ENCODE measurements around the gene RARRES2. TPM values are rescaled to one million over a fixed set of nuclear protein-coding genes. Genes with fewer than 3 reads are reported as not detected.
A peak's percentile ranks its signal among the peaks of the same experiment; 100 is the strongest.

RARRES2 gene
- total RNA-seq, 1 experiment from 2014 or later = not detected

- in situ Hi-C loops (cut with HindIII; ENCODE audit: low pct_unique_long_range_greater_than_20kb, low sequenced_read_pairs) = no loop called here
- DNase-seq (ENCODE audit: low read depth, low spot score) = peak; percentile 88
These were observed 26.9 kb upstream of the RARRES2 start, which contains the start of gene REPIN1 for GRCh38 chr7:150368096-150368883. Gene REPIN1, plus strand, starts transcription at chr7:150368822. Its CDS starts 890 bp downstream, at chr7:150369712.

- in situ Hi-C loops (cut with HindIII; ENCODE audit: low pct_unique_long_range_greater_than_20kb, low sequenced_read_pairs) = no loop called here
These were observed 26.3 kb upstream of the RARRES2 start for GRCh38 chr7:150367677-150368095.

GRCh38 chr7:150365673-150366398 lies 24.4 kb upstream of the RARRES2 start:
- in situ Hi-C loops (cut with HindIII; ENCODE audit: low pct_unique_long_range_greater_than_20kb, low sequenced_read_pairs) = no loop called here
- no peak for DNase-seq (ENCODE audit: low read depth, low spot score)

More at GRCh38 chr7:150367677-150368095, 26.3 kb upstream of the RARRES2 start:
- no peak for DNase-seq (ENCODE audit: low read depth, low spot score)

DNA sequence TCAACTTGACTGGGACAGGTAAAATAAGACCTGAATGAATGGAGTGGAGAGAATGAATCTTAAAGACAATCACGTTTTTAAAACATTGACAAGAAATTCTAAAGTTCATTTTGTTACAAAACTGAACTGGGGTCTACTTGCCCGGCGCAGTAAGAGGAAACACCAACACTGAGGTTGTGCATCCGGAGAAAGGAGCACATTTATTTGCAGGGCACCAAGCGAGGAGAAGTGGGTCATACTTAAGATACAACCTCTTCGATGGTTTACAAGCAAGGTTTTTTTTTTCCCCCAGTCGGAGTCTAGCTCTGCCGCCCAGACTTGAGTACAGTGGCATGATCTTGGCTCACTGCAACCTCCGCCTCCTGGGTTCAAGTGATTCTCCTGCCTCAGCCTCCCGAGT lies 23.8 kb upstream of the RARRES2 start:
- no peak for DNase-seq (ENCODE audit: low read depth, low spot score)
- in situ Hi-C loops (cut with HindIII; ENCODE audit: low pct_unique_long_range_greater_than_20kb, low sequenced_read_pairs) = no loop called here

DNA sequence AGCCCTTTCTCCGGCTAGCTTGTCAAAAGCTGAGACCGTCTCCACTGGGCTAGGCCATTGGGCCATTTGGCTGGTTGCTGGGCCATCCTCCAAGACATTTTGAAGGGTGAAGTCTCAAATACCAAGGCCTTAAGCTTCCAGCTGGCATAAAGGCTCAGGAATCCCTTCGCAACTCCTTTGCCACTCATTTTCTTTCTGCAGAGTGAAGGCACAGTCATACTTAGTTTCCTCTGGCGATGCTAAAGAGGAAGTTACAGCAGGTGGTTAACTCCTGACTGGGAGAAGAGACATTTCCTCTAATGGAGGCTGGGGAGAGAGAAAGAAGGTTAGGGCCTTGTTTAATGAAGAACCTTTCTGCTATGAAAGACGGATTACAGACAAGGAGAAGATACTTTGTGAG lies 22.4 kb upstream of the RARRES2 start:
- DNase-seq (ENCODE audit: low read depth, low spot score) = no peak
- in situ Hi-C loops (cut with HindIII; ENCODE audit: low pct_unique_long_range_greater_than_20kb, low sequenced_read_pairs) = no loop called here

GRCh38 chr7:150363370-150363769 lies 21.9 kb upstream of the RARRES2 start:
- in situ Hi-C loops (cut with HindIII; ENCODE audit: low pct_unique_long_range_greater_than_20kb, low sequenced_read_pairs) = no loop called here
- DNase-seq (ENCODE audit: low read depth, low spot score) = no peak

DNA sequence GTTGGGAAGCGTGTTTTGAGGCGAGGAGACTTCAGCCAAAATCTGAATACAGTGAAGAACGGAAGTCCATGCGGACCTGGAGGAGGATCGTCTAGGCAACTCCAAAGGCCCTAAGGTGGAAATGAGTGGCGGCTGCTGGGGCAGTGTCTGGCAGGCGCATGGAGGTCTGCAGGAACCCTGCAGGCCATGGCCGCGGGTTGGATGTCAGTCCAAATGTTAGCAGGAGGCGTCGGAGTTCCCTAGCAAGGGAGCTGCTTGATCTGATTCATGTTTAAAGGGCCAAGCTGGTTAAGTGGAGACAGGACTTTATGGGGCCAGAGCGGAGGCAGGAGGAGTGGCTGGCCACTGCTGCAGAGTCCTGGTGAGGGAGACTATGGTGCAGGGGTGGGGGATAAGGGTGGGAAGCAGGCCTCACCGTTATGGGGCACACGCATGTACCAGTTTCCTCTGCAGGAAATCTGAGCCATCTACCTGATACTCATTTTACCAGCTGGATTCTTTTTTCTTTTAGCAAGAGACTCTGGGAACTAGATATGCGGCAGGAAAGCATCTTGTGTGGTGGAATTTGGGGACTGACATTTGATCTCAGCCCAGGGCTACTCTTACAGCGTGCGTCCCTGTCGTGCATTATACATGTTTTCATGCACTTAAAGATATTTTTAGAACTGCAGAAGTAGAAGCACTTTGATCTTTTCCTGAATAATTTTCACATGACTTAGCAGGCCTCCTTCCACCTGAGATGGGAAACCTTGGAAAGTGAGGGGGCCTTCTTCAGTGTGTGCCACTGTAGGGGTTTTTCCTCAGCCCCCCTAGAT lies 20.6 kb upstream of the RARRES2 start:
- DNase-seq (ENCODE audit: low read depth, low spot score) = no peak
- in situ Hi-C loops (cut with HindIII; ENCODE audit: low pct_unique_long_range_greater_than_20kb, low sequenced_read_pairs) = no loop called here

GRCh38 chr7:150361402-150361801 lies 20.0 kb upstream of the RARRES2 start:
- in situ Hi-C loops (cut with HindIII; ENCODE audit: low pct_unique_long_range_greater_than_20kb, low sequenced_read_pairs) = no loop called here

DNA sequence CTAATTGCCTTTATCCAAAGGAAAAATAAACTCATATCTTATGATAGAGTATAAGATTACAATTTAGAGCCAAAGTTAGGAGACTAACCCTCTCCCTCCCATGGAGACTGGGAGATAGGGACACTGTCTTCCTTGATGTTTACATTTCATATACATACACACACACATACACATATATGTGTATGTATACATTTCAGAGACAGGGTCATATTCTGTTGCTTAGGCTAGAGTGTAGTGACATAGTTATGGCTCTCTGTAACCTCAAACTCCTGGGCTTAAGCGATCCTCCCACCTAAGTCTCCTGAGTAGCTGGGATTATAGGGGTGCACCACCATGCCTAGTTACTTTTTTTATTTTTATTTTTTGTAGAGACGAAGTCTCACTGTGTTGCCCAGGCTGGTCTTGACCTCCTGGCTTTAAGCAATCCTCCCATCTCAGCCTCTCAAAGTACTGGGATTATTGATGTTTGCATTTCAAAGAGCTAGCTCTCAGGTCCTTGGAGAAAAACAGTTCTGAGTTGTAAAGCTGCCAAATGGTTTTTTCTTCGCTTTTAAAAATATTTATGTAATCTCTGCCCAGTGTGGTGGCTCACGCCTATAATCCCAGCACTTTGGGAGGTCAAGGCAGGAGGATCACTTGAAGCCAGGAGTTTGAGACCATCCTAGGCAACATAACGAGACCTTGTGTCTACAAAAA lies 19.1 kb upstream of the RARRES2 start:
- in situ Hi-C loops (cut with HindIII; ENCODE audit: low pct_unique_long_range_greater_than_20kb, low sequenced_read_pairs) = no loop called here
- DNase-seq (ENCODE audit: low read depth, low spot score) = no peak

More at GRCh38 chr7:150361402-150361801, 20.0 kb upstream of the RARRES2 start:
- no peak for DNase-seq (ENCODE audit: low read depth, low spot score)

DNA sequence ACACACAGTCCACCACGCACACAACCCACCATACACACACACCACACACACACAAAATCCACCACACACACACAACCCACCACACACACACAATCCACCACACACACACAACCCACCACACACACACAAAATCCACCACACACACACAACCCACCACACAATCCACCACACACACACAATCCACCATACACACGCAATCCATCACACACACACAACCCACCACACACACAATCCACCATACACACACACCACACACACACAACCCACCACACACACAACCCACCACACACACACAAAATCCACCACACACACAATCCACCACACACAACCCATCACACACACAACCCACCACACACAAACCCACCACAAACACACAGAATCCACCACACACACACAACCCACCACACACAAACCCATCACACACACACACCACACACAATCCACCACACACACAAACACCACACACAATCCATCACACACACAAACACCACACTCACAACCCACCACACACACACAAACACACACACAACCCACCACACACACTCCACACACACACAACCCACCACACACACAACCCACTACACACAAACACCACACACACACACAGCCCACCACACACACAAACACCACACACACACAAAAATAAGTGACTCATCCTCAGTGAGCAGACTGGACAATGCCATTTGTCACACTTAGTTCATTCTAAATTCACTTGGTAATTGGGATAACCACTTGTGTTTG lies 18.4 kb upstream of the RARRES2 start:
- DNase-seq (ENCODE audit: low read depth, low spot score) = no peak
- in situ Hi-C loops (cut with HindIII; ENCODE audit: low pct_unique_long_range_greater_than_20kb, low sequenced_read_pairs) = no loop called here

DNA sequence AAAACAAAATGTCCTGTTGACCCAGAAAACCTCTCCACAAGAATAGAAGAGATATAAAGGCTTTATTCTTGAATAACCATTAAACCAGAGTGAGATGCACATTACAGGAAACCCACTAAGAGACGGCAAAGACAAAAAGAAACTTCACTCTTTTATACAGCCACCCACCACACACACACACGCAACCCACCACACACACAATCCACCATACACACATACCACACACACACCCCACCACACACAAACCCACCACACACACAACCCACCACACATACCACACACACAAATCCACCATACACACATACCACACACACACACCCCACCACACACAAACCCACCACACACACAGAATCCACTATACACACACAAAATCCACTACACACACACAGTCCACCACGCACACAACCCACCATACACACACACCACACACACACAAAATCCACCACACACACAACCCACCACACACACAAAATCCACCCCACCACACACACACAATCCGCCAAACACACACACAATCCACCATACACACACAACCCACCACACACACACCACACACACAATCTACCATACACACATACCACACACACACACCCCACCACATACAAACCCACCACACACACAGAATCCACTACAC lies 17.7 kb upstream of the RARRES2 start:
- in situ Hi-C loops (cut with HindIII; ENCODE audit: low pct_unique_long_range_greater_than_20kb, low sequenced_read_pairs) = no loop called here
- DNase-seq (ENCODE audit: low read depth, low spot score) = no peak

- in situ Hi-C loops (cut with HindIII; ENCODE audit: low pct_unique_long_range_greater_than_20kb, low sequenced_read_pairs) = no loop called here
- DNase-seq (ENCODE audit: low read depth, low spot score) = no peak
These were observed 17.0 kb upstream of the RARRES2 start for GRCh38 chr7:150358433-150358832.

DNA sequence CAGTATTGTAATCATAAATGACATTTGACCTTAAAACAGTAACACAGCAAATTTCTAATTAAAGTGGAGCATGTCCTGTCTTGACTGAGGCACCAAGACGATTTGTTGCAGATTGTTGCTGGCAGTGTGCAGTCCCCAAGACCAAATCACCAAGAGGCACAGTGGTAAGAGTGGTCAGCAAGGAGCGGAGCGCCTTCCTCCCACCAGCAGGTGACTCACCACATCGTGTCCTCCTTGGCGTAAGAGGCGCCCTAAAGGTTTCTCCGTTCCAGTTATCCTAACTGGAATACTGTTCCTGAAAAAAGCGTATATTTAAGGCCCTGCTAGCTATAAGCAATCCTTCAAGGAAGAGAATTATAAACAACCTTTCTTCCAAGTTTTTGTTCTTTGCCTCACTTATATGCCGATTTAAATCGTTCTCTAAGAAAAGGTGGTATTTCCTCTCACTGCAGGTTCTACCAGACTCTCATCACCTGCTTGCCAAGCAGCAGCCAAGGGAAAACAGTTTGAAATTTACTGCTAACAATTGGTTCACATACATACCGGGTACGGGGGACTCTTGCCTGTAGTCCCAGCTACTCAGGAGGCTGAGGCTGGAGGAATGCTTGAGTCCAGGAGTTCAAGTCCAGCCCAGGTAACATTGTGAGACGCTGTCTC lies 16.5 kb upstream of the RARRES2 start:
- DNase-seq (ENCODE audit: low read depth, low spot score) = no peak
- in situ Hi-C loops (cut with HindIII; ENCODE audit: low pct_unique_long_range_greater_than_20kb, low sequenced_read_pairs) = no loop called here

DNA sequence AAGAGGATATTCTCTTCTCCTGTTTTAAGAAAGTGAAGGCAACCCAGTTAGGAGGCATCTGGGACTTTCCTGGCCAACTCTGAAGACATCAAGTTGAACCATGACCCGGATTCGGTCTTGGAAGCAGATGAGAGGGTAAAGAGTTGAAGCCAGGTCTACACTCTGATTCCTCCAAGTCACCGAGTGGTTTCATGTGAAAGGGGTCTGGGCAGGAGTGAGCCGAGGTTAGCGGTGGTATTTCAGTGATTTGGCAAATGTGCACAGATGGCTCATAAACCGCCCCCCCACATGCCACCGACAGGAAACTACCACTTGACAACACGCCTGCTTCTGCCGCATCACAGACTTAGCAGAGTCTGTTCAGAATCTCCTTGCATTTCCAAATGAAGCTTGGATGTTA lies 15.8 kb upstream of the RARRES2 start:
- DNase-seq (ENCODE audit: low read depth, low spot score) = no peak
- in situ Hi-C loops (cut with HindIII; ENCODE audit: low pct_unique_long_range_greater_than_20kb, low sequenced_read_pairs) = no loop called here

GRCh38 chr7:150356265-150356897 lies 15.0 kb upstream of the RARRES2 start:
- in situ Hi-C loops (cut with HindIII; ENCODE audit: low pct_unique_long_range_greater_than_20kb, low sequenced_read_pairs) = no loop called here
- DNase-seq (ENCODE audit: low read depth, low spot score) = peak; percentile 64

DNA sequence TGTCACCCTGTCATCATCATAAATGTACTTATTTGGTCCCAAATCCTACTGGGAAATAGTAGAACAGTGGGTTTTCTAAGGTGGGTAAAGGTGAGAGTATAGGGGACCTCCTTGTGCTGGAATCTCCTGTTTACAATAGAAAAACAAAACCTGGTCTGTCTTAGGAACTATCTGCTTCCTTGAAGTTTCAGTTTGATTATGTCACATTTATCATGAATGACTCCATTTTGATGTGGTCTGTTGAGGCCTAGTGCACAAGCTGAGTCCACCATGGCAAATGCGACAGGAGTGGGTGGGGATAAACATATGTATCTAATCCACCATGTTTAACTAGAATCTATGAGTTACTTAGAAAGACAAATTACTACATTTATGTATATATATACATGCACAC lies 14.2 kb upstream of the RARRES2 start:
- in situ Hi-C loops (cut with HindIII; ENCODE audit: low pct_unique_long_range_greater_than_20kb, low sequenced_read_pairs) = no loop called here
- DNase-seq (ENCODE audit: low read depth, low spot score) = no peak
